ENCODE data around the gene RNF208. TPM values are rescaled to one million over a fixed set of nuclear protein-coding genes. Genes with fewer than 3 reads are reported as not detected.

RNF208 gene
- total and polyA plus RNA-seq, 10 of the 15 experiments (the other 5 are each of a cell fraction or from before 2014, with no cell fraction given), result 0.06 to 10.7 (median 0.77) TPM

DNA sequence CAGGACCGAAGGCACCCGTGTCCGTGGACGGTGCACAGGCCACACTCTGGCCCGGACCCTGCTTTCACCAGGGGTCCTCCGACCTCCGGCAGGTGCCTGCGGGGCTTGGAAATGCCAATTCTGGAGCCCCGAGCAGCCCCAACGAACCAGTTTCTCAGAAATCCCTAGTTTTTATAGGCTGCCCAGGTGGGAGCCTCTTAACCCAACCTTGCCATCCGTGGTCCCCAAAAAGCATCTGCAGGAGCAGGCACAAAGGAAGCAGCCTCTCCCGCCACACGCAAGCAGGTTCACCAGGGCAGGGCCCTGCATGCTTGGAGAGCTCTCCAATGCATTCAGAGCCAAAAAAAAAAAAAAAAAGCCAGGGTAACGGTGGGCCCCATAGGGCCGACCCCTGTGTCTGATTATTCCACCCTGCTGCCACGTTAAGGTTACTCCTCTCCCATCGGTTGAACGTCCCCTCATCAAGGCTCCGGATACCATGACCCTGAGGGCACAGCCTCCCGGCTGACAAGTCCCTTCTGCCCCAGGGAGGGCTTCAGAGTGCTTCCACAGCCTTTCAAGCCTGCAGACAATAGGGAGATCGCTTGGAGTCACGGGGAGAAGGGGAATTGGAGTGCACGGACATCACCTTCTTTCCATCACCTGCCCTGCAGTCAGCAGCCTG, 20.7 kb downstream of the RNF208 start:
- peak overlapping the region; percentile 77 for H3K4me3 ChIP-seq
- TF ChIP-seq POU2F2 (IDR thresholded peaks at IDR 0.05; ENCODE audit: borderline replicate concordance, low read depth, low read length) (no peak), BMI1 (IDR thresholded peaks at IDR 0.05; ENCODE audit: borderline replicate concordance) (no peak), LARP7 (IDR thresholded peaks at IDR 0.05) (peak; percentile 54), CBFB (IDR thresholded peaks at IDR 0.05; ENCODE audit: low read depth) (peak; percentile 11; the same call in 1 of the 2 replicates)
- TF ChIP-seq, protein P1, sequence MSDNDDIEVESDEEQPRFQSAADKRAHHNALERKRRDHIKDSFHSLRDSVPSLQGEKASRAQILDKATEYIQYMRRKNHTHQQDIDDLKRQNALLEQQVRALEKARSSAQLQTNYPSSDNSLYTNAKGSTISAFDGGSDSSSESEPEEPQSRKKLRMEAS (IDR thresholded peaks at IDR 0.05; ENCODE audit: low read depth, low read length), result no peak
- 6% methylated on average over 23 of the region's 23 CpGs for WGBS (ENCODE audit: insufficient coverage, insufficient replicate concordance, low lambda C conversion rate, missing lambda C conversion rate)
- no peaks in the 10 kb centered on the region for H3K36me3 ChIP-seq (ENCODE audit: control insufficient read depth in 2 of 2, insufficient read depth in 2 of 2, low read length in 1 of 2)
- peak overlapping the region; percentile 62 for H3K27ac ChIP-seq (ENCODE audit: control insufficient read depth, insufficient read depth)
- H4K20me1 ChIP-seq (ENCODE audit: control insufficient read depth, insufficient read depth), result no peaks in the 10 kb centered on the region
- intact Hi-C loops (cut with micrococcal nuclease; ENCODE audit: unreplicated experiment) (loop anchor here (2.0 kb wide), 2 partner anchors 21 to 79 kb away; partner anchors contain the start of gene RNF208), in situ Hi-C loops (cut with MboI) (no loop called here)
- ATAC-seq (no peak), DNase-seq (ENCODE audit: low read depth, low spot score) (no peak), FAIRE-seq (no peak)
- no peaks in the 10 kb centered on the region for H3K9me3 ChIP-seq (replicated peaks; ENCODE audit: control insufficient read depth, insufficient read depth, low read length)
- peak overlapping the region; percentile 86 for H3K4me2 ChIP-seq (ENCODE audit: control insufficient read depth, insufficient read depth)
- peaks cover 34% of the 10 kb centered on the region for H3K79me2 ChIP-seq (ENCODE audit: control insufficient read depth, insufficient read depth, low read length)
- H3K9ac ChIP-seq (ENCODE audit: control insufficient read depth, insufficient read depth, low read length), result peak overlapping the region; percentile 78
- peak overlapping the region; percentile 74 for H2AFZ ChIP-seq (ENCODE audit: control insufficient read depth, low read depth, low read length)
- peaks cover 36% of the 10 kb centered on the region for H3K4me1 ChIP-seq (ENCODE audit: control insufficient read depth, insufficient read depth, low read length)
- no peaks in the 10 kb centered on the region for H3K27me3 ChIP-seq (replicated peaks in 1 of 2; ENCODE audit: control insufficient read depth in 2 of 2, insufficient read depth in 2 of 2, low read length in 1 of 2)
- ChIA-PET CTCF (interaction anchor here (0.6 to 1.9 kb wide), 11 partner anchors 12 to 76 kb away, joined by 3 to 11 read pairs (median 3); partner anchors contain the start of genes ANAPC2, RNF224 and SSNA1), RAD21 (ENCODE audit: unreplicated experiment) (interaction anchor here (0.7 to 1.5 kb wide), 12 partner anchors 13 to 113 kb away, joined by 3 to 9 read pairs (median 4); partner anchors contain the start of genes ANAPC2, RNF208, SSNA1 and TUBB4B), SMC1A (ENCODE audit: uncharacterized antibody, unreplicated experiment) (interaction anchor here (0.6 to 4.6 kb wide), 6 partner anchors 12 to 253 kb away, joined by 3 to 18 read pairs (median 4); partner anchors contain the start of genes CYSRT1 and RNF208), POLR2A (interaction anchor here (0.6 to 8.0 kb wide), 17 partner anchors 12 to 226 kb away, joined by 3 to 68 read pairs (median 5); partner anchors contain the start of genes CYSRT1, MAN1B1, RNF208 and TOR4A)
- no TSS peak for BruUV-seq (replicated peaks)
